KOPT-K1 (cell line): ENCODE measurements around the gene ATAD3C.

Source experiments
- H3K27ac ChIP-seq: fragments of 200-600 bp; sonication (generic); 2 replicates; pipeline ENCODE4 v1.5.1; 2016; ENCODE audit warnings: antibody characterized with exemption, mild to moderate bottlenecking, low read depth, low read length; ENCODE audit not compliant: poor library complexity, severe bottlenecking
- H3K36me3 ChIP-seq: fragments of 200-600 bp; sonication (generic); 2 replicates; pipeline ENCODE4 v1.5.1; 2017; ENCODE audit warnings: antibody characterized with exemption, mild to moderate bottlenecking, low read length, moderate library complexity; ENCODE audit not compliant: insufficient read depth
- H3K9me3 ChIP-seq: fragments of 200-600 bp; sonication (generic); 2 replicates; pipeline ENCODE4 v1.5.1; 2017; ENCODE audit warnings: antibody characterized with exemption, low read length, mild to moderate bottlenecking; ENCODE audit not compliant: insufficient read depth, poor library complexity, severe bottlenecking

The ATAD3C gene

DNA sequence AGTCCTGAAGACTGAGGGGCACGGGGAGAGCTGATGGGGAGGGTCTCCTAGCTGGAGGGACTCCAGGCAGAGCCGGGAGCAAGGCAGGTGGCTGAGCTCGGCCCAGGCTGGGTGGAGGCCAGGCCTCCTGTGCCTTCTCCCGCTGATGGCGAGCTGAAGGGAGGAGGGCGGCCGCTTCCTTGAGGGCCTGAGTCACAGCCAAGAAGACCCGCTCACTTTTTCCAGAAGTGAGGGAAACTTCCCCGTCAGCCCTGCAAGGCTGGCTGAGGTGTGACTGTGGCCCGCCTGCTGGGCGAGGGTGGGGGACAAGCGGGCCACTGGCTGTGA, 15.7 kb upstream of the ATAD3C start:
- H3K9me3 ChIP-seq = no peaks in the 10 kb centered on the region
- no peaks in the 10 kb centered on the region for H3K36me3 ChIP-seq
- no peak overlapping the region for H3K27ac ChIP-seq

DNA sequence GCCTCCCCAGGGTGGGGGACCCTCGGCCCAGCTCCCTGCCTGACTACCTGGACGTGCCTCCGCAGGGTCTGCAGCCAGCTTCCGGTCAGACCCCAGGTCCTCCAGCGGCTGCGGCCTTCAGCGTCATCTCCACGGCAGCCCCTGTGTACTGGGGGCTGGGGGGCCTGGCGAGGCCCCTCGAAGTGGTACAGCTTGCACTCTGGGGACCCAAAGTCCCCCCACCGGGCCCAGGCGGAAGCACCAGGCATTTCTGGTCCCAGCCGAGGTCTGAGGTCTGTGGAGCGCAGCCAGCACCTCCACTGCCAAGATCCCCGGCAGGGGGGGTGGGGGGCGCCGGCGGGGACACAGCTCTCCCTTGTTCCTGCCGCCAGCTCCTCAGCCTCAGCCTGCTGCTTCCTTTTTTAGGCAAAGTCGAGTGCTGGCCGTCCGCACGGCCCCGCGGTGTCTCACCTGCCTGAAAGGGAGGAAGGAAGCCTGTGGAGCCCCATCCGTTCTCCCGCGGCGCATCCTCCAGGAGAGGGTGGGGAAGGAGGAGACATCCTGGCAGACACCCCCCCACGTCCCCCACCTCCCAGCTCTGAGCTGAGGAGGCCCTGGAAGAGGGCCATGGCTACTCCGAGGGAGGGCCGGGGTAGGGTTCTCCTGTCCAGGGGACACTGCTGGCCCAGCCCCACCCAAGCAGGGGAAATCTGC, 15.2 kb upstream of the ATAD3C start:
- no peaks in the 10 kb centered on the region for H3K9me3 ChIP-seq
- no peak overlapping the region for H3K27ac ChIP-seq
- no peaks in the 10 kb centered on the region for H3K36me3 ChIP-seq

DNA sequence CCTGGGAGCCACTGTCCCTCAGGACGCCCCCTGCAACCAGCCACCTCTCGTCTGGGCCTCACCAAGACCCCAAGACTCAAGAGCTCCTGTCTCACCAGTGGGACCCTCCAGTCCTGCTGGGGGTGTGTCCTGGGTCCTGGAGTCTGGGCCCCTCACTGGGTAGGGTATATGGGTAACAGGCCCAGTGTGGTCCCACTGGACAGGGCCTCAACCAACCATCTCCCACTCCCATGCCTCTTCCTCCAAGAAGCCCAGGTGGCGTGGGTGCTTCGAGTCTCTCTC, 14.7 kb upstream of the ATAD3C start:
- H3K27ac ChIP-seq = no peak overlapping the region
- no peaks in the 10 kb centered on the region for H3K36me3 ChIP-seq
- no peaks in the 10 kb centered on the region for H3K9me3 ChIP-seq

DNA sequence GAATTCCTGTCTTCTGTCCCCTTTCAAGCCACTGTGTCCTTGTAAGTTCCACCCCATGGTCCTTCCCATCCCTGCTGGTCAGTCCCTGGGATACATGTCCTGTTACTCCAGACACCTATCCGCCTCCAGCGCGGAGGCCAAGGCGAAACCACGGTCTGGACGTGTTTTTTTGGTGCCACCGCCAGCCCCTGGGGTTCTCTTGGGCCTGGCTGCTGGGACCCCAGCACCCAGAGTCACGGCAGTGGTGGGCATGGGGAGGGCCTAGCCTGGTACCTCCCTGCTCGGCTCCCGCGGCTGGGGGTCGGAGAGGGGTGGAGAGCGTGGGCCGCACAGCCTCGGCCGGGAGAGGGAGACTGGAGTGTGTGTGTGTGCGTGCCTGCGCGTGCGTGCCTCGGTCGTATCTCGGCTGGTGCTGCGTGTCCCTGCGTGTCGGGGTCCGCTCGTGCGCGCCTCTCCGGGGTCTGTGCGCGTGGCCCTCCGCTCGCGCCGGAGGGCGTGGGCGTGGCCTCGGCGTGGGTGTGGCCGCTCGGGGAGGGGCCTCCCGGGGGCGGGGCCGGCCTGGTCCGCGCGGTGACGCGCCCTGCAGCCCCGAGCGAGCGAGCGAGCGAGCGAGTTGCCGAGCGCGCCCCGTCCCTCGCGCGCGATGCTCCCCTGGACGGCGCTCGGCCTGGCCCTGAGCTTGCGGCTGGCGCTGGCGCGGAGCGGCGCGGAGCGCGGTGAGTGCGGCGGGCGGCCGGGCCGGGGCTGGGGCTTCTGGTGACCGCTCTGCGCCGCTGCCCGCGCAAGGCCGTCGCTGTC, 14.2 kb upstream of the ATAD3C start, which contains the start of gene VWA1:
VWA1 (plus strand) TSS at position 585 of the 798 bp plus-strand sequence; CDS start at position 644, 59 bp downstream.
- no peak within 1 kb of the TSS for H3K27ac ChIP-seq
- no peaks in the 10 kb centered on the region for H3K9me3 ChIP-seq
- H3K36me3 ChIP-seq = no peaks in the 10 kb centered on the region

DNA sequence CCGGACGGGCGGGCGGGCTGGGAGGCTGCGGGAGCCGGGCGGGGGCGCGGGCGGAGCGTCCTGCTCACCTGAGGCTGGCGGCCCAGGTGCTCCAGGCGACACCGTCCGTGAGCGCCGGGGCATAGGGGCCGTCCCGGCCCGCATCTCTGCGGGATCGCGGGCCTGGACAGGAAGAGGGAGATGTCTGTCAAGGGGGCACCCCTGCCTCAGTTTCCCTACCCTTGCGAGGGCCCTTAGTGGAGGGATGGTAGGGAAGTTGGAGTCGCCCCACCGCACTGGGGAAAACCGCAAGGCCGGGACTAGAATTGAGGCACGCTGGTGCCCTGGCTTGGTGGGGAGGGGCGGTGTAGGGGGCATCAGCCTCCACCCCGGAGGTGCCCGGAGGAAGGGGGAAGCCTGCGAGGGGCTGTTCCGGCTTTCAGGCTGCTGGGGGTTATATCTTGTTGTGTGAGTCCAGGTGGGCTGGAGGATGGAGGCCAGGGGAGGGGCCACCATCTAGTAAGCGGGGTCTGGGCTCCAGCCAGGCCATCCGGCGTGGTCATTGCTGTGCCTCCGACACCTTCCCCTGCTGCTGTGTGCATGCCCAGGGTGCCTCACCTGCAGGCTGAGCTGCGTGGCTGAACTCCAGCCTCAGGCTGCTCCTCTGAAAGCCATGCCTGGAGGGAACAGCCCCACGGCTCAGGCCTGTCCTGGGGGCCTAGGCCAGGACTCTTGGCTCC, 13.4 kb upstream of the ATAD3C start:
- Histone ChIP-seq H3K27ac (no peak overlapping the region), H3K36me3 (no peaks in the 10 kb centered on the region), H3K9me3 (no peaks in the 10 kb centered on the region)

DNA sequence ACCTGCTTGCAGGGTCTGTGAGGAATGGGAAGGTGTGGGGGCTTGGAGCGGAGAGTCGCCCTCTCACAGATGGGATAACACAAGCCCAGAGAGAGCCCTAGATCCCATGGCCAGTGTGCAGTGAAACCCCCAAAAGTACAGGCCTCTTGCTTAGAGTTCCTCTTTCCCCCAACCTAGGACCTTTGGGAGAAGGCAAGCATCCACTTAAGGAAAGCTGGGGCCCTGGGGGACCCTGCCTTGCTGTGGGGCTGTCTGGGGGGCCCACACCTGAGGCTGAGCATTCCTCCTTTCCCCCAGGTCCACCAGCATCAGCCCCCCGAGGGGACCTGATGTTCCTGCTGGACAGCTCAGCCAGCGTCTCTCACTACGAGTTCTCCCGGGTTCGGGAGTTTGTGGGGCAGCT, 12.9 kb upstream of the ATAD3C start:
- Histone ChIP-seq H3K9me3 (no peaks in the 10 kb centered on the region), H3K36me3 (no peaks in the 10 kb centered on the region), H3K27ac (no peak overlapping the region)

DNA sequence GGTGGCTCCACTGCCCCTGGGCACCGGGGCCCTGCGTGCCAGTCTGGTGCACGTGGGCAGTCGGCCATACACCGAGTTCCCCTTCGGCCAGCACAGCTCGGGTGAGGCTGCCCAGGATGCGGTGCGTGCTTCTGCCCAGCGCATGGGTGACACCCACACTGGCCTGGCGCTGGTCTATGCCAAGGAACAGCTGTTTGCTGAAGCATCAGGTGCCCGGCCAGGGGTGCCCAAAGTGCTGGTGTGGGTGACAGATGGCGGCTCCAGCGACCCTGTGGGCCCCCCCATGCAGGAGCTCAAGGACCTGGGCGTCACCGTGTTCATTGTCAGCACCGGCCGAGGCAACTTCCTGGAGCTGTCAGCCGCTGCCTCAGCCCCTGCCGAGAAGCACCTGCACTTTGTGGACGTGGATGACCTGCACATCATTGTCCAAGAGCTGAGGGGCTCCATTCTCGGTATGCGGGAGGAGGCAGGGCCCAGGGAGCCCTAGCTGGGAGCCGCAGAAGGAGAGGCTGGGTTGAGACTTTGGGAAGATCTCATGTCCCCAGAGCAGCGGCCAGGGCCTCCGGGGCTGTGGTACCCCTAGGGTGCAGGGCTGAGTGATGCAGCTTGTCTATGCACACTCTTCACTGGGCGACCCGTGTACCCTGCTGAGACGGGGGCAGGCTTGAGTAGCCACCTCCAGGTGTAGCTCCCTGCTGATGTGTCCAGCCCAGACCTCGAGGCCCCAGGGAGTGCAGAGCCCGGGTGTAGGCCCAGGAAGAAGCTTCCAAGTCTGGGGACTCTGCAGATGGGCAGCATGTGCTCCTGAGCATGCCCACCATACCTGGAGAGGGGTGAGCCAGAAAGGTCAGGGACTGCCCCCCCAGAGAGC, 12.2 kb upstream of the ATAD3C start:
- H3K36me3 ChIP-seq = no peaks in the 10 kb centered on the region
- H3K27ac ChIP-seq = no peak overlapping the region
- H3K9me3 ChIP-seq = no peaks in the 10 kb centered on the region

DNA sequence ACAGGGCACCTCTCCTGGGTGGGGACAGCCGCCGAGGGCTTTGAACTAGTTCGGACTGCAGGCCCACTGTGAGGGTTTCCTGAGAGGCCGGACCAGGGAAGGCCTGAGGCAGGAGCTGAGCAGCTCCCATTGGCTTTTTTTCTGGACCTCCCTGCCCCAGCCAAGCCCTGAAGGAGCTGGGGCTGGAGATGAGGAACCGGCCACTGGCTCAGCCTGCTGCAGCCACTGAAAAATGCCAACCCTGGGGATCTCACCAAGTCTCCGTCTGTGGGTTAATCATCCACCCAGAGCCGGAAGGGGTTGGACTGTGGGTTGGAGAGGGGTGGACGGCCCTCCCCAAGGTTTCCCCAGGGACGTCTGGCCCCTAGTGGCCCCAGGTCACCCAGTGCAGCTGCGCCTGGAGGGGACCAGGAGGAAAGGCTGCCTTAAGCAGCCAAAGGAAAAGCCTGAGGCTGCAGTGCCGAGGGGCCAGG, 11.5 kb upstream of the ATAD3C start:
- Histone ChIP-seq H3K9me3 (no peaks in the 10 kb centered on the region), H3K36me3 (no peaks in the 10 kb centered on the region), H3K27ac (no peak overlapping the region)

DNA sequence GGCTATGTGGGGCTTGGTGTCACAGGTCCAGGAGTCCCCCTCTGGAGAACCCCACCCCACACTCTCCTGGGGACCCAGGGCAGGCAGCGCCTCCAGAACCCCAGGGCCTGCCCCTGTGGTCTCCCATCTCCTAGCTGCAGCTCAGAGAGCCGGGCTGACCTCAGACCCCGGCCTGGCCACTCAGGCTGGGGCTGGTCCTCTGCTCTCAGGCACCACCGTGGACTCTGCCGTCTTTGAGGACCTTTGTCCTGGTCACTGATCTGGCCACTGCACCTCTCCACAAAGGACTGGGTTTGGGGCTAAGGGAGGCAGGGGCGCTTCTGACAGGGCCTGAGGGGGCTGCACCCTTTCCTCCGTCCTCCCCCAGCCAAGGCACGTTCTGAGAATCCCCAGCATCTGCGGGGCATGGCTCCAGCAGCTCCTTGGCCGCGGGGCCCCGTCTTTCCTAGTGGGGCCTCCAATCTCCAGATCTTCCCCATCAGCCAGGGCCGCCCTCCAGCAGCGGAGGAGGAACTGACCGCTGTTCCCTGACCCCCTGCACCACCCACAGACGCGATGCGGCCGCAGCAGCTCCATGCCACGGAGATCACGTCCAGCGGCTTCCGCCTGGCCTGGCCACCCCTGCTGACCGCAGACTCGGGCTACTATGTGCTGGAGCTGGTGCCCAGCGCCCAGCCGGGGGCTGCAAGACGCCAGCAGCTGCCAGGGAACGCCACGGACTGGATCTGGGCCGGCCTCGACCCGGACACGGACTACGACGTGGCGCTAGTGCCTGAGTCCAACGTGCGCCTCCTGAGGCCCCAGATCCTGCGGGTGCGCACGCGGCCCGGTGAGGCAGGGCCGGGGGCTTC, 10.7 kb upstream of the ATAD3C start:
- H3K36me3 ChIP-seq = no peaks in the 10 kb centered on the region
- no peaks in the 10 kb centered on the region for H3K9me3 ChIP-seq
- H3K27ac ChIP-seq = no peak overlapping the region

DNA sequence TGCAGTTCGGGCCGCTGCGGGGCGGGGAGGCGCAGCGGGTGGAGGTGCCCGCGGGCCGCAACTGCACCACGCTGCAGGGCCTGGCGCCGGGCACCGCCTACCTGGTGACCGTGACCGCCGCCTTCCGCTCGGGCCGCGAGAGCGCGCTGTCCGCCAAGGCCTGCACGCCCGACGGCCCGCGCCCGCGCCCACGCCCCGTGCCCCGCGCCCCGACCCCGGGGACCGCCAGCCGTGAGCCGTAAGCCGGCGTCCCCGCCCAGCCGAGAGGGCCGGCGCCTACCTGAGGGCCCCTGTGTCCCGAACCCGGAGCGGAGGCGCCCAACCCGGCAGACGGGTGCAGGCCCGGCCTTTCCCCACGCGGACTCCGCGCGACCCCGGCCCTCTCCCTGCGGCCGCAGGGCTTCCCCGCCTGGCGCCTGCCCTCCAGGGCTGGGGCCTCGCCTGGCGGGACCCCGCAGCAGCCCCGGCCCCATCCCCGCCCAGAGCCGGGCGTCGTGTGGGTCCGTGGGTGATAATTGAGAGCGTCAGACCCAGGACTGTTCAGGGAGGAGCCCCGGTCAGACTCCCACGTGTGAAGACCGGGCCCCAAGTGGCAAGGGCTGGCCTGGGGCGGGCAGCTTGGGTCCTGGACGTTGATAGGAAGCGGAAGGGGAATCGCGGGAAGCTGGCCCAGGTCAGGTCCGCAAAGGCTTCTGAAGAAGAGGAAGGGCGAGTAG, 9.8 kb upstream of the ATAD3C start:
- H3K27ac ChIP-seq = no peak overlapping the region
- no peaks in the 10 kb centered on the region for H3K36me3 ChIP-seq
- no peaks in the 10 kb centered on the region for H3K9me3 ChIP-seq

DNA sequence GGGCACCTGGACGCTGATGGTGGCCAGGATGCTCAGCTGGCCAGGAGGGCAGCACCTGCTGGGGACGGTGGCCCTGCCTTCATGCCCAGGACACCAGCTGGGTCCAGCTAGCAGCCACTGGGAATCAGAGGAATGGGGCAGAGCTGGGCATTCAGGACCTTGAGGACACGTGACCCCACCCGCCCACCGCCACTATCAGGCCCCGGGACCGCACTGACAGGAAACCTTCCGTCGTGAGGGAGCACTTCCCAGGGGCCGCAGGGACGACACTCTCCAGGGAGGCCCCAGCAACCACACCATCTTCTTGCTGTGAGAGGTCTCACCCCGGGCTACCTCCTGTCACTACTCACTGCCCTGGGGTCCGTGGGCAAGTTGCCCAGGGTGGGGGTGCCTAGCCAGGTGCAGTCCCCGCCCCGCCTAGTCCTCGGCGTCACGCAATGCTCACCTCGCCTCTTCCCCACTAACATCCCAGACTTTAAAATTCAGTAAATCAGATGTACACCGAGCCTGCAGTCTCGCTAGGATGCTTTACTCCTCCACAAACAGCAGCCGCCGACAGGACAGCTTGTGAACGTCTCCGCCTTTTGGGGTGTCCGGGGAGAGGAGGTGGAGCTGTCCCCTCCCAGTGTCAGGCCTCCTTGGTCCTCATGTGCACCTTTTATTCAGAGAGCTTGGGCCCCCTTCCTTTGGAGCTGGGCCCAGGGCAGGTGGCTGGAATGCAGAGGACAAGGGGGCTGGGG, 9.1 kb upstream of the ATAD3C start:
- Histone ChIP-seq H3K9me3 (no peaks in the 10 kb centered on the region), H3K36me3 (no peaks in the 10 kb centered on the region), H3K27ac (no peak overlapping the region)

DNA sequence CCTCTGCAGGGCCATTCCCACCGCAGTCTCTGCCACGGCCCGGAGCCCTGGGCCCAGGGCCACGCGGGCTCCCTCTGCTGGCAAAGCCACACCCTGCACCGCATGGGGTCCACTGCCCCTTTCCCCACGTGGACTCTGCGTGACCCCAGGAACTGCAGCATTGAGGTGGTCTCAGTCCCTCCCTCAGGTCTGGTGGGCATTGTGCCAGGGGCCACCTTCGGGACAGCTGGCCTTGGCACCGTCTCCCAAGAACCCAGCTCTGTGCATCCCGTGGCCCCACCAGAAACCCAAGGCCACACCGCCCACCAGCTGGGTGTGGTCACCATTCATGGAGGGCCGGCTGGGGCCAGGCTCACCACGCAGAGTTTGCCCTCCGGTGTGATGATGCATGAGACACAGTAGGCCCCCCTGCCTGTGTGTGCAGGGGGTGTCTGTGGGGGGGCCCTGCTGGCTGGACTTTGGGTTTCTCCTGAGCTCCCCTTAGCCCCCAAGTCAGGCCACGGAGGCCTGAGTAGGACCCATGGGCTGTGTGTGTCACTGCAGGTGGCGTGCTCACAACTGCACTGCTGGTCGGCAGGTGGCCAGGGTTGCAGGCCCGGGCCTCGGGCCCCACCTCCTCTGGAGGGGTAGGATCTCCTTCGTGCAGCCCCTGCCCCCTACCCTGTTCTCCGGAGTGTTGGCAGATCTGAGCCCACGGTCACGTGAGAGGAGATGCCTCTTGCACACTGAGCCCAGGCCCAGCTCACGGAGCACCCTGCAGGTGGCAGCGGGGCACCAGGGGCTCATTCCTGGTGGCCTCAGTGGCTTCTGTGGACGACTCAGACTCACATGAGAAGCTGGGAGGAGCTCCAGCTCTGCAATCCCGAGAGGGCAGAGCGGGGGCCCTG, 8.2 kb upstream of the ATAD3C start:
- H3K36me3 ChIP-seq = no peaks in the 10 kb centered on the region
- no peak overlapping the region for H3K27ac ChIP-seq
- H3K9me3 ChIP-seq = no peaks in the 10 kb centered on the region
